Endometrial microvascular endothelial cells (primary cell): ENCODE data around the gene CA6. TPM values are rescaled to one million over a fixed set of nuclear protein-coding genes. Genes with fewer than 3 reads are reported as not detected.
"Not testable (repeated sequence)": the region's sequence is repeated elsewhere in the genome, so short reads cannot be mapped to it uniquely, and the experiment has no call there.

Experiments used
- in situ Hi-C: cut with HindIII; loops from 2 replicates; pipeline ENCODE4 v1.10.0; 2017; ENCODE audit warnings: low sequenced_read_pairs, low pct_unique_long_range_greater_than_20kb; ENCODE audit errors: inconsistent ontology term
- total RNA-seq: library from RNA; depleted of rRNA; stranded (reverse); fragments of >200 nt; gene quantifications from one replicate; pipeline ENCODE4 v1.2.3, GENCODE V29; 2015; ENCODE audit errors: inconsistent ontology term

CA6 gene
- total RNA-seq, 1 donor from 2014 or later = not detected

- in situ Hi-C loops = no loop called here
Observed at GRCh38 chr1:9020305-9020704, 74.6 kb downstream of the CA6 start.

GRCh38 chr1:9022026-9022738 is 76.5 kb downstream of the CA6 start:
- in situ Hi-C loops = not testable (repeated sequence)

GRCh38 chr1:9022773-9023172 is 77.1 kb downstream of the CA6 start:
- in situ Hi-C loops = no loop called here

Other genes starting within 250 kb of the CA6 start
- 16.5 TPM for gene RERE, start 128.2 kb upstream of the CA6 start, total RNA-seq
- 2,878 TPM for gene ENO1, start 67.2 kb upstream of the CA6 start, total RNA-seq
- gene SLC2A7, start 80.6 kb downstream of the CA6 start, total RNA-seq = not detected
- not detected for gene SLC2A5, start 123.8 kb downstream of the CA6 start, total RNA-seq
- 7.0 TPM for gene GPR157, start 183.2 kb downstream of the CA6 start, total RNA-seq